ENCODE results near the gene SPTLC2.

Gene SPTLC2

GRCh38 chr14:77609922-77610321 lies 6.5 kb downstream of the SPTLC2 start:
- Histone ChIP-seq H3K4me3 (replicated peaks; ENCODE audit: insufficient read depth, low read length) (no peak overlapping the region), H3K27ac (replicated peaks) (no peak overlapping the region), H3K27me3 (ENCODE audit: insufficient read depth, poor library complexity, severe bottlenecking) (no peaks in the 10 kb centered on the region)
- no peak for DNase-seq (ENCODE audit: low read depth in 1 of 2, low spot score in 1 of 2)
- TF ChIP-seq REST (IDR thresholded peaks at IDR 0.05; ENCODE audit: insufficient replicate concordance, low read depth), result no peak
- no peak for TF ChIP-seq GABPA (IDR thresholded peaks at IDR 0.05; ENCODE audit: low read depth)
- TF ChIP-seq SPI1 (IDR thresholded peaks at IDR 0.05; ENCODE audit: borderline replicate concordance, low read depth), result no peak
- no peak for TF ChIP-seq CTCF (IDR thresholded peaks at IDR 0.05; ENCODE audit: insufficient read depth, low read length)
- TF ChIP-seq POLR2AphosphoS5 (IDR thresholded peaks at IDR 0.05; ENCODE audit: low read depth), result no peak

GRCh38 chr14:77607741-77608302 lies 8.6 kb downstream of the SPTLC2 start:
- Histone ChIP-seq H3K4me3 (replicated peaks; ENCODE audit: insufficient read depth, low read length) (no peak overlapping the region), H3K27ac (replicated peaks) (peak overlapping the region; percentile 33; the same call in 1 of the 2 replicates), H3K27me3 (ENCODE audit: insufficient read depth, poor library complexity, severe bottlenecking) (no peaks in the 10 kb centered on the region)
- peak in 1 of 2 experiments; percentile 39 for DNase-seq (ENCODE audit: low read depth in 1 of 2, low spot score in 1 of 2)
- TF ChIP-seq CTCF (IDR thresholded peaks at IDR 0.05; ENCODE audit: insufficient read depth, low read length) (no peak), POLR2AphosphoS5 (IDR thresholded peaks at IDR 0.05; ENCODE audit: low read depth) (no peak), SPI1 (IDR thresholded peaks at IDR 0.05; ENCODE audit: borderline replicate concordance, low read depth) (no peak), GABPA (IDR thresholded peaks at IDR 0.05; ENCODE audit: low read depth) (no peak), REST (IDR thresholded peaks at IDR 0.05; ENCODE audit: insufficient replicate concordance, low read depth) (no peak)

DNA sequence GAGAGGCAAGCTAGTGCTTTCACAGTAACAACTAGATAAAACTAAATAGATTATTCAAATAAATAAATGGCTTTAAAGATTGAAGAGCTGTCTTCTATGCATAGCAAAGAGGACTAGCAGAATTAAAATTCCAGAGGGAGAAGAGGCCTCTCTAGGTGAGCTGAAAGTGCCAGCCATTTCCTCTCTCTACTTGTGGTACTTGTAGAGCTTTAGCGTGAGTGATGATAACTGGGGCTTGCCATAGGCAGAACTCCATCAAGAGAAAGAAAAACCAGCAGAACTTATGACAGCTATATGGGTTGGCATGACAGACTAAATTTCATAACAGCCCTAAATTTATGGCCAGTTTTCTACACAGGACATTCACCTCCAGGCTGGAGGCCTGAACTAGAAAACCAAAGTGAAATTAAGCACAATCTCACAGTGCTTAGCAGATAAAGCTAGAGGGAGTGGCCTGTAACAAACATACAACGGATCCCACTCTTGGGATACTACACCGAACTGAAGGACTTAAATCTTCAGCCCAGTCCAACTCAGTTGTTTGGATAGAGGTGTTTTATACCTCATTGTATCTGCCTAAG lies 11.0 kb downstream of the SPTLC2 start:
- Histone ChIP-seq H3K27me3 (ENCODE audit: insufficient read depth, poor library complexity, severe bottlenecking) (no peaks in the 10 kb centered on the region), H3K4me3 (replicated peaks; ENCODE audit: insufficient read depth, low read length) (no peak overlapping the region), H3K27ac (replicated peaks) (no peak overlapping the region)
- DNase-seq (ENCODE audit: low read depth in 1 of 2, low spot score in 1 of 2), result no peak
- TF ChIP-seq POLR2AphosphoS5 (IDR thresholded peaks at IDR 0.05; ENCODE audit: low read depth), result no peak

DNA sequence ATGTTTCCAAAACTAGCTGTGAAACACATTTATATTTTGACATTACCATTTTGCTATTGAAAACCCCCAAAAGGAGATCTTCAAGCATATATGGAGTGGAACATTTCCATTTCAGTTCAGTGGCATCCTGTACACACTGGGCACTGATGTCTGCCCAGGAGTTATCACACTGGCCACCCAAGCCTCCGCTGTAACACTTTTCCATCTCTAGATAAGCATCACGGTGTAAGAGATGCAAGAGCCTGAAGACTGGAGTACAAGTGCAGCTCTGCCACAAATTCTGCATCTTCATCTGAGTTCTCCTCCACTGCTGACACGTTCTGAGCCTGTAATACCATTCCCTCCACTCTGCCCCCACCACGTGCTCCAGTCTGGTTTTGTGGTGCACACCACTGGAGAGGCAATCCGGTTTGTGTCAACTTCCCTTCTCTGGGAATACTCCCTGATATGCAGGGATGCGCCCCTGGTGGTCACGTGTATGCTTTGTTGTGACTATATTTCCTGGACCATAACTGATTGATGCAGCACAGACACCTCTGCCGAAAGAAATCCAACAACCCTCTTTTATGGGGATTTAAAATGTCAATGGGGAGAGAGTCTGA lies 12.7 kb downstream of the SPTLC2 start:
- no peak overlapping the region for H3K27ac ChIP-seq (replicated peaks)
- H3K27me3 ChIP-seq (ENCODE audit: insufficient read depth, poor library complexity, severe bottlenecking), result no peaks in the 10 kb centered on the region
- TF ChIP-seq SPI1 (IDR thresholded peaks at IDR 0.05; ENCODE audit: borderline replicate concordance, low read depth) (no peak), POLR2AphosphoS5 (IDR thresholded peaks at IDR 0.05; ENCODE audit: low read depth) (no peak), CTCF (IDR thresholded peaks at IDR 0.05; ENCODE audit: insufficient read depth, low read length) (no peak), GABPA (IDR thresholded peaks at IDR 0.05; ENCODE audit: low read depth) (no peak)
- no peak overlapping the region for H3K4me3 ChIP-seq (replicated peaks; ENCODE audit: insufficient read depth, low read length)
- peak; percentile 16 to 45 for DNase-seq (ENCODE audit: low read depth in 1 of 2, low spot score in 1 of 2)

Data from HL-60 (cell line).